ENCODE data around the gene EPB41L1. TPM values are rescaled to one million over a fixed set of nuclear protein-coding genes. Genes with fewer than 3 reads are reported as not detected.

EPB41L1 gene
- total RNA-seq, 1 experiment from 2014 or later: 8.6 TPM

- Histone ChIP-seq H3K27me3 (ENCODE audit: control insufficient read depth, insufficient read depth, low read length) (no peaks in the 10 kb centered on the region), H3K27ac (ENCODE audit: low read length) (no peak overlapping the region), H3K4me1 (ENCODE audit: control insufficient read depth, insufficient read depth, low read length) (no peaks in the 10 kb centered on the region; the same call in none of the 2 replicates), H3K4me3 (ENCODE audit: low read depth in 2 of 2, low read length in 2 of 2) (no peak overlapping the region), H3K36me3 (ENCODE audit: control insufficient read depth, insufficient read depth, low read length) (no peaks in the 10 kb centered on the region), H3K9me3 (ENCODE audit: control insufficient read depth, insufficient read depth, low read depth, low read length) (no peaks in the 10 kb centered on the region)
- CTCF ChIA-PET: interaction anchor here (1.0 to 1.1 kb wide), 2 partner anchors 42 to 44 kb away, joined by 3 to 5 read pairs; no protein-coding TSS in a partner anchor
- TF ChIP-seq POLR2AphosphoS5 (IDR thresholded peaks at IDR 0.05; ENCODE audit: low read depth, low read length) (no peak), TCF7L2 (IDR thresholded peaks at IDR 0.05; ENCODE audit: low read depth, low read length) (no peak), CTCF (IDR thresholded peaks at IDR 0.05) (no peak), SIN3A (IDR thresholded peaks at IDR 0.05; ENCODE audit: borderline replicate concordance, insufficient read depth, low read depth, low read length) (no peak)
- TF ChIP-seq, protein P1, sequence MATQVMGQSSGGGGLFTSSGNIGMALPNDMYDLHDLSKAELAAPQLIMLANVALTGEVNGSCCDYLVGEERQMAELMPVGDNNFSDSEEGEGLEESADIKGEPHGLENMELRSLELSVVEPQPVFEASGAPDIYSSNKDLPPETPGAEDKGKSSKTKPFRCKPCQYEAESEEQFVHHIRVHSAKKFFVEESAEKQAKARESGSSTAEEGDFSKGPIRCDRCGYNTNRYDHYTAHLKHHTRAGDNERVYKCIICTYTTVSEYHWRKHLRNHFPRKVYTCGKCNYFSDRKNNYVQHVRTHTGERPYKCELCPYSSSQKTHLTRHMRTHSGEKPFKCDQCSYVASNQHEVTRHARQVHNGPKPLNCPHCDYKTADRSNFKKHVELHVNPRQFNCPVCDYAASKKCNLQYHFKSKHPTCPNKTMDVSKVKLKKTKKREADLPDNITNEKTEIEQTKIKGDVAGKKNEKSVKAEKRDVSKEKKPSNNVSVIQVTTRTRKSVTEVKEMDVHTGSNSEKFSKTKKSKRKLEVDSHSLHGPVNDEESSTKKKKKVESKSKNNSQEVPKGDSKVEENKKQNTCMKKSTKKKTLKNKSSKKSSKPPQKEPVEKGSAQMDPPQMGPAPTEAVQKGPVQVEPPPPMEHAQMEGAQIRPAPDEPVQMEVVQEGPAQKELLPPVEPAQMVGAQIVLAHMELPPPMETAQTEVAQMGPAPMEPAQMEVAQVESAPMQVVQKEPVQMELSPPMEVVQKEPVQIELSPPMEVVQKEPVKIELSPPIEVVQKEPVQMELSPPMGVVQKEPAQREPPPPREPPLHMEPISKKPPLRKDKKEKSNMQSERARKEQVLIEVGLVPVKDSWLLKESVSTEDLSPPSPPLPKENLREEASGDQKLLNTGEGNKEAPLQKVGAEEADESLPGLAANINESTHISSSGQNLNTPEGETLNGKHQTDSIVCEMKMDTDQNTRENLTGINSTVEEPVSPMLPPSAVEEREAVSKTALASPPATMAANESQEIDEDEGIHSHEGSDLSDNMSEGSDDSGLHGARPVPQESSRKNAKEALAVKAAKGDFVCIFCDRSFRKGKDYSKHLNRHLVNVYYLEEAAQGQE (IDR thresholded peaks at IDR 0.05; ENCODE audit: insufficient read depth in 1 of 2, low read depth in 2 of 2, low read length in 1 of 2): no peak
- no peak for ATAC-seq
- intact Hi-C loops (cut with micrococcal nuclease; ENCODE audit: unreplicated experiment) (no loop called here), in situ Hi-C loops (cut with HindIII; ENCODE audit: low pct_unique_long_range_greater_than_20kb, low sequenced_read_pairs) (no loop called here)
- DNase-seq (ENCODE audit: low read depth, low spot score): no peak
- POLR2A ChIA-PET: no interaction called here
- no TSS peak for BruUV-seq (replicated peaks)
Measured at GRCh38 chr20:36158160-36158741, 3.7 kb downstream of the EPB41L1 start.

DNA sequence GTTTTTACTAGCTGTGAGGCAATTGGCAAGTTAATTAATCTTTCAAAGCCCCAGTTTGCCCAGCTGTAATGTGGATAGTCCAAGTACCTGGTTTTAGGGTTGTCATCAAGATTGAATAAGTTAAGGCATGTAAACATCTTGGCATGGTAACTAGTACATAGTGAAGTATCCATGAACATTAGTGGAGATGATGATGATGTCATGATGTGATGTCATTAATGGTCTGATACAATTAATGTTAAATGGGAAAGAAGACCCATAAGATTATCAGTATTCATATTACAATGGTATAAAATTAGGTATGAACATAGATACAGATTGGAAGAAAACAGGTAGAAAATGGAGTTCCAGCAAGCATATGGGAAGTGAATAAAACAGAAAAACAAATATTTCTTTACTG is 5.3 kb downstream of the EPB41L1 start:
- ATAC-seq (no peak), DNase-seq (ENCODE audit: low read depth, low spot score) (no peak)
- no peaks in the 10 kb centered on the region for H3K9me3 ChIP-seq (ENCODE audit: control insufficient read depth, insufficient read depth, low read depth, low read length)
- in situ Hi-C loops (cut with HindIII; ENCODE audit: low pct_unique_long_range_greater_than_20kb, low sequenced_read_pairs): no loop called here
- TF ChIP-seq SIN3A (IDR thresholded peaks at IDR 0.05; ENCODE audit: borderline replicate concordance, insufficient read depth, low read depth, low read length): no peak
- TF ChIP-seq POLR2AphosphoS5 (IDR thresholded peaks at IDR 0.05; ENCODE audit: low read depth, low read length): no peak
- TF ChIP-seq CTCF (IDR thresholded peaks at IDR 0.05): no peak
- TF ChIP-seq TCF7L2 (IDR thresholded peaks at IDR 0.05; ENCODE audit: low read depth, low read length): no peak
- TF ChIP-seq, protein P1 (IDR thresholded peaks at IDR 0.05; ENCODE audit: insufficient read depth in 1 of 2, low read depth in 2 of 2, low read length in 1 of 2): no peak
- ChIA-PET POLR2A (no interaction called here), CTCF (interaction anchor here (1.2 kb wide), 1 partner anchor 43 kb away, joined by 3 read pairs; no protein-coding TSS in a partner anchor)
- BruUV-seq (replicated peaks): no TSS peak
- H3K4me1 ChIP-seq (ENCODE audit: control insufficient read depth, insufficient read depth, low read length): no peaks in the 10 kb centered on the region; the same call in 1 of the 2 replicates
- no peaks in the 10 kb centered on the region for H3K36me3 ChIP-seq (ENCODE audit: control insufficient read depth, insufficient read depth, low read length)
- H3K27ac ChIP-seq (ENCODE audit: low read length): no peak overlapping the region
- intact Hi-C loops (cut with micrococcal nuclease; ENCODE audit: unreplicated experiment): no loop called here
- H3K4me3 ChIP-seq (ENCODE audit: low read depth in 2 of 2, low read length in 2 of 2): no peak overlapping the region
- H3K27me3 ChIP-seq (ENCODE audit: control insufficient read depth, insufficient read depth, low read length): no peaks in the 10 kb centered on the region

All from Panc1 (cell line).